Brain pericyte (primary cell): ENCODE data around the gene PALLD.

Experiments
- DNase-seq: peaks from one replicate; pipeline ENCODE4 v3.0.0-alpha.2; 2012; ENCODE audit warnings: low read depth, low spot score

The PALLD gene

GRCh38 chr4:168849030-168849675, 352.3 kb downstream of the PALLD start:
- DNase-seq = no peak

GRCh38 chr4:168849997-168850396, 353.1 kb downstream of the PALLD start:
- no peak for DNase-seq

GRCh38 chr4:168852387-168852786, 355.5 kb downstream of the PALLD start:
- DNase-seq = no peak

- no peak for DNase-seq
Observed at GRCh38 chr4:168852933-168853713, 356.3 kb downstream of the PALLD start.

- DNase-seq = no peak
Observed at GRCh38 chr4:168853770-168854169, 356.9 kb downstream of the PALLD start.

- no peak for DNase-seq
Observed at GRCh38 chr4:168854350-168854921, 357.6 kb downstream of the PALLD start.

GRCh38 chr4:168856312-168856711, 359.5 kb downstream of the PALLD start:
- no peak for DNase-seq

GRCh38 chr4:168857009-168857408, 360.2 kb downstream of the PALLD start:
- DNase-seq = no peak

- peak; percentile 38 for DNase-seq
Observed at GRCh38 chr4:168857546-168858314, 360.9 kb downstream of the PALLD start.

- DNase-seq = no peak
Observed at GRCh38 chr4:168859100-168859499, 362.2 kb downstream of the PALLD start.

- DNase-seq = no peak
Observed at GRCh38 chr4:168859888-168860694, 363.2 kb downstream of the PALLD start.

GRCh38 chr4:168860827-168861226, 364.0 kb downstream of the PALLD start:
- DNase-seq = no peak

GRCh38 chr4:168863719-168864647, 367.1 kb downstream of the PALLD start:
- no peak for DNase-seq

GRCh38 chr4:168864821-168865541, 368.1 kb downstream of the PALLD start:
- no peak for DNase-seq

GRCh38 chr4:168865854-168866253, 369.0 kb downstream of the PALLD start:
- no peak for DNase-seq

- no peak for DNase-seq
Observed at GRCh38 chr4:168866635-168867034, 369.8 kb downstream of the PALLD start.

- no peak for DNase-seq
Observed at GRCh38 chr4:168867128-168867527, 370.3 kb downstream of the PALLD start.

- no peak for DNase-seq
Observed at GRCh38 chr4:168868044-168868781, 371.4 kb downstream of the PALLD start.

- no peak for DNase-seq
Observed at GRCh38 chr4:168868802-168869201, 371.9 kb downstream of the PALLD start.
